Muscle of arm (tissue), 14 donors: ENCODE data around the gene ADPRH. TPM values are rescaled to one million over a fixed set of nuclear protein-coding genes. Genes with fewer than 3 reads are reported as not detected.
"Not testable (repeated sequence)": the region's sequence is repeated elsewhere in the genome, so short reads cannot be mapped to it uniquely, and the experiment has no call there.

Source experiments
- DNase-seq: peaks from one replicate; pipeline ENCODE4 v3.0.0-alpha.2; 2013
- long read RNA-seq, 11 donors: transcript quantifications; one replicate each; lab custom pipeline, GENCODE V29; 2026
- polyA plus RNA-seq, 12 donors: library from polyadenylated mRNA; unstranded; fragments of 120-200 nt; gene quantifications; one replicate each; pipeline ENCODE4 v1.2.1, GENCODE V29; 2013; ENCODE audit not compliant: insufficient read length in 12 of 12

ADPRH gene
- 10 to 100 TPM in 2 of 12 donors, 1 to 10 TPM in 9, not detected in 1; 5.5 to 10.6 (median 8.5) TPM for polyA plus RNA-seq
- long read RNA-seq, donor 1: 0 reads
- long read RNA-seq, donor 2, partial matches to known transcripts: 0 of 2 reads
- long read RNA-seq, donor 2, other reads (novel, unspliced or antisense): 0 of 2 reads
- long read RNA-seq, donor 3: 0 reads
- long read RNA-seq, donor 4: 0 reads
- long read RNA-seq, donor 5, partial matches to known transcripts: 0 of 2 reads
- long read RNA-seq, donor 5, other reads (novel, unspliced or antisense): 0 of 2 reads
- long read RNA-seq, donor 6: 0 reads
- long read RNA-seq, donor 7: 0 reads
- long read RNA-seq, donor 8, partial matches to known transcripts: 0 of 1 reads
- long read RNA-seq, donor 8, other reads (novel, unspliced or antisense): 0 of 1 reads
- long read RNA-seq, donor 9, partial matches to known transcripts: 0 of 2 reads
- long read RNA-seq, donor 9, other reads (novel, unspliced or antisense): 0 of 2 reads
- long read RNA-seq, donor 10, partial matches to known transcripts: 0 of 2 reads
- long read RNA-seq, donor 10, other reads (novel, unspliced or antisense): 0 of 2 reads
- long read RNA-seq, donor 11, partial matches to known transcripts: 0 of 2 reads
- long read RNA-seq, donor 11, other reads (novel, unspliced or antisense): 0 of 2 reads

DNA sequence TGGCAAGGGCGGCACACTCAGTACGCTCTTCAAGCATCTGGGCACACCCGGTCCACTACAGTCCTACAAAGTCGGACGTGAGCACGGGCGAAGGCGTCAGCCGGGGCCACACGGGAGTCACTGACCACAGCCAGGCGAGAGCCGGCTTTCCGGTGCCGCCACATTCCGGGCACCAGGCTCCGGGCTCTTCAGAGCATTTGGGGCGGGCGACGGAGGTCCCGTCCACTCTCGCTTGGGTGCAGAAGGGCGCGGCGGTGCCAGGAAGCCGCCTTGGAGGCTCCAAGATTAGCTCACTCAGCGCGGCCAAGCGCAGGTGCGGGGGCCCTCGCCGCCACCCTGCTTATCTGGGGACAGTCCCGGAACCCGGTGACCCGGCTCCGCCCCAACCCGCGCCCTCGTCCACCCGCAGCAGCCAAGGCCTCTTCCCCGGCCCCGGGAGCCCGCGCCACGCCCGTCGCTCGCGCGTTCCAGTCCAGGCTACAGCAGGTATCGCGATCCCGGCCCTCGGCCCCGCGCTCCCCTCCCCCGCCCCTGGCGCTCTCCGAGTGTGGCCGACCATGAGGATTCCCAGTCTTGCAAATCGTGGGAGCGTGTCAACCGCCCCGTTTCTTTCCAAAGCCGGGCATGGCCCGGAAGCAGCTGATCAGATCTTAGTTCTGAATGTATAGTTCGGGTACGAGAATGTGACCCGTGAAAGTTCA is at the start of gene ADPRH:
ADPRH (plus strand) TSS at position 127 of the 701 bp plus-strand sequence. CDS start 2,678 bp downstream, outside the sequence.
- peak; percentile 82 for DNase-seq

DNA sequence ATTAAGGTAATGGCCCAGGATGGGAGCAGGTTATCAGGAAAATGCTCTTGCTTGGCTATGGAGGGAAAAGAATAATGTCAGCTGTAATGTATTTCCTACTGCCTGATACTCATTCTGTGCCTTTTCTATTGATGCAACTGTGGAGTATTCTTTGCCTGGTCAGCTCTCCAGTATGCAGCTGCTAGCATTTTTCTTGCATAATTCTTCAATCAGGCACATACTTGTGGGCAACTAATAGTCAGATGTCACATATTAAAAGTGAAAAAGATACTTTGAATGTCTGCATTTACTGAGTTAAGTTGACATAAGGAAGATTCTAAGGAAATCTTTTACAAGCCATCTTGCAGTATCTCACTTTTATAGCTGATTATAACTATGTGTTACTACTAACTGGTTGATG is 49.4 kb upstream of the ADPRH start:
- no peak for DNase-seq

DNA sequence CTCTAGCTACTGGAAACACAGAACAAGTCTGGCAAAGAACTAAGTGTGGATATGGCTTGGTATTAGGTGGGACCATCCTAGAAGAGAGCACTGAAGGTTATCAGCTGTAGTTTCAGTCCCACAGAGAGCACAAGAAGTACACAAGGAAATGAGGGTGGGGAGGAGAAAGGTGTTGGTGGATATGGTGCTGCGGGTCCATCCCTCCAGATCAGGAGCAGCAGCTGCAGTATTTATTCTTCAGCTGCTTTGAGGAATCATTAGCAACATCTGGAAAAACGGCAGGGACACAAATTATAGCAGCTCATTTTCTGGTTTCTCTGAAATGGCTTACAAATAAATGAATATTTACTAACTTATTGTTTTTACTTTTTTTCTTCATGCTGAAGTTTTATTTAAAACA is 48.8 kb upstream of the ADPRH start:
- DNase-seq: no peak

DNA sequence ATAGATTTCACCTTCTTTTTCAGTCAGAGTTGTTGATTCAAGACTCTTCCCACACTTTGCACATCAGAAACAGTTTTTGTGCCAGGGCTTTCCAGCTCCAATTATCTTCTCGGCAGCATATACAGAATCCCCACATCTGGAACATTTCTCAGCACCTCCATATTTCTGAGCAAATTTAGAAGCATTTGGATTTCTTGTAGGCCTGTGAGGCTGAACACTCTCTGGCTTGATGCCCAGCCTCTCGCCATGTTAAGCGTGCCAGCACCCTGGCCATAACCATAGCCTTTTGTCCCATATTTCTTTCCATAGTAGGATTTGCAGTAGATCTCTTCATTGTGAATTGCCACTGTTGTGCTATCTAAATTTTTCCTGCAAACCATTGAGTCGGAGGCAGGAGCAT is 48.1 kb upstream of the ADPRH start:
- DNase-seq: no peak

DNA sequence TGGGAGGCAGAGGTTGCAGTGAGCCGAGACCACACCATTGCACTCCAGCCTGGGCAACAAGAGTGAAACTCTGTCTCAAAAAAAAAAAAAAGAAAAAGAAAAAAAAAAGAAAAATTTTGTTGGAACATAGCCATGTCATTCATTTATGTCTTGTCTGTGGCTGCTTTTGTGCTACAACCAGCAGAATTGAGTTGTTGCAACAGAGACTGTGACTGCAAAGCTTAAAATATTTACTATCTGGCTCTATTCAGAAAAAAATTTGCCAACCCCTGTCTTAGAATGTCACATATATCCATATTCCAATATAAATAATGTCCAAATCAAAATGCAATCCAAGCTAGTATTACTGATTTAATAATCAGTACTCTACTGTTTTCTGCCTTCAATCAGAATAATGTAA is 45.0 kb upstream of the ADPRH start:
- DNase-seq: no peak

DNA sequence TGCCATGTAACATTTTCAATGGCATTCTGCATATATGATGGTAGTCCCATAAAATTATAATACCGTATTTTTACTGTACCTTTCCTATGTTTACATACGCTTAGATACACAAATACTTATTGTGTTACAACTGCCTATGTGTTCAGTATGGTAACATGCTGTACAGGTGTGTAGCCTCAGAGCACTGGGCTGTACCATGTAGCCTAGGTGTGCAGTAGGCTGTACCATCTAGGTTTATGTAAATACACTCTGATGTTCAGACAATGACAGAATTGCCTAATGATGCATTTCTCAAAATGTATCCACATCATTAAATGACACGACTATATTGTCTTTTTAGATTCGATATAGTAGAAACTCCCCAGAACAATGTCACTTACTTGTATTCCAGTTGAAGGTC is 42.5 kb upstream of the ADPRH start:
- DNase-seq: no peak

DNA sequence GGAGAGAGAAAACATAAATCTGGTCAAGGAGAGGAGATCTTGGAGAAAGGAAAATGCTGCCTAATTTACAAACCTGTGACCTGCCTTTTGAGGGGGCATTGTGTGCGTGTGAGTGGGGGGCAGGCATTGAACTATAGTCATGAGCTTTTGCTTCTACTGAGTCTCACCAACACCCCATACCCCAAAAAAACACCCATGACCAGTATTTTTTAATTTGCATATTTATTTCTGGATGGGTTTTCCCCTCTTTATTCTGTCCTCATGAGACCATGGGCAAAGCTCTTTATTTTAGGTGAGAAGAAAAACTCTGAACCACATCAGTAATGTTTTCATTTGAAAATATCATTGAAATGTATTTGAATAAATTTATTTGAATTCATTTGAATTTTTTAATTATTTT is 40.5 kb upstream of the ADPRH start:
- no peak for DNase-seq

DNA sequence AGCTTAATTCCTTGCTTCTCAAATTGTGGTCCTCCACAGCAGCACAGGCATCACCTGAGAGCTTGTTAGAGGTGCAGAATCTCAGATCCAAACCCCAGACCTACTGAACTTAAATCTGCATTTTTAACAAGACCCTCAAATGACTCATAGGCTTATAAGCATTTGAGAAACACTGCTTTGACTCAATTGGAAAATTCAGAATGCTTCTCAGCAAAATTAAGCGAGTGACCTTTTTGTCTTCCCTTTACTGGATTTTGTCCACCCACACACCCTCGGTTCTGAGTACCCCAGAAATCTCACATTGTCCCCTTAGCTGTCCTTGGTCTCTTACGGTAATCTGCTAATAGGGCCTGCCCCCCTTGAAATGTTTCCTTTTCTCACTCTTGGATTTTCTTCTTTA is 37.7 kb upstream of the ADPRH start:
- no peak for DNase-seq

DNA sequence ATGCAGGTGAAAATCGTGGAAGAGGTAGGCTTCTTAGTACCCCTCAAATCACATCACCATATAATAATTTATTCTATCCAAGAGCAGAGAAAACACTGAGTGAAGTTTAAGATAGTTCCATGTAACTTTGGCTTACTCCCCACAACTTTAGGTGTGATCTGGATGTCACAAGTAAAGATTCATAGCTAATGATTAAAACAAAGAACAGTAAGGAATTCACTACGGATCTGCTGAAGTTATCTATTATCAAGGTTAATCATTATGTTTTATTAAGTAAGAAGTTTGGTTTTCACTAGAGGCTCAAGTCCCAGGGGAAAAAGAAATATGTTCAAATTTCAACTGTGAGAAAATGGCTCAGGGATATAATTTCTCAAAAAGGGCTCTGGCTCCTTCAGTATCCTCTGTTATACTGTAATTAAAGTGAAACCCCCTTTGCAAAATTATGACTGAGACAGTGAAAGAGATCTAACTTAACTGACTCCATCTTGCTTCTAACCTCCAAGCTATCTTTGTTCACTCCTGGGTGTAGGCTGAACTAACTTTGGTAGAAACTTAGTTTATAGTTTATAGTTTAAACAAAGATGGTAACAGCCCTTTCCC is 37.0 kb upstream of the ADPRH start:
- DNase-seq: no peak

DNA sequence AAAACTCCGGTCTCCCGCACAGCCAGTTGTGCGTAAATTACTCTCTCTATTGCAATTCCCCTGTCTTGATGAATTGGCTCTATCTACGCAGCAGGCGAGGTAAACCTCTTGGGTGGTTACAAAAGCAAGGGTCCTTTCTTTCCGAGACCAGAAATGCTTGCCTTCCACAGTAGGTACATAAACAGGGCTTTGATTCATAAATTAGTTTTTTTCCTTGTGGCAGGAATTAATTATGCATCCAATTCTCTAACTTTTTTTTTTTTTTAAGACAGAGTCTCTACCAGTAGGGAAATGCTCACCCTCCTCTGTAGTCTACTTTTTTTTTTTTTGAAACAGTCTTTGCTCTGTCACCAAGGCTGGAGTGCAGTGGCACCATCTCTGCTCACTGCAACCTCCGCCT is 36.1 kb upstream of the ADPRH start:
- DNase-seq: no peak

DNA sequence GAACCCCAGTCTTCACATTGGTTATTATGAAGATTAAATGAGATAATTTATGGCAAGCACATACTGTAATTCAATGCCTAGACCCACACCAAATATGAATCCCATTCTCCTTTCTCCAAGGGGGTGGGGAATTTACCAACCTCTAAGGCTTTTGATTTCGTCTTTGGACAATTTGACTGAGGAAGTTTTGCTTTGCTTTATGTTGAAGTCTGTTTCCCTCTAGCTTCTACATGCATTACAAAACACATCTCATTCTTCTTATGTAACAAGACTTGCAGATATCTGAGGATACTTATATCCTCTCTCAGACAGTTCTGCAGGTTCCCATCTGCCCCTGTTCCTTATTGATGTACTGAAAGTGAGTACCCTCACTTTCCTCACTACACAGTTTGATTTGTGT is 32.1 kb upstream of the ADPRH start:
- no peak for DNase-seq

DNA sequence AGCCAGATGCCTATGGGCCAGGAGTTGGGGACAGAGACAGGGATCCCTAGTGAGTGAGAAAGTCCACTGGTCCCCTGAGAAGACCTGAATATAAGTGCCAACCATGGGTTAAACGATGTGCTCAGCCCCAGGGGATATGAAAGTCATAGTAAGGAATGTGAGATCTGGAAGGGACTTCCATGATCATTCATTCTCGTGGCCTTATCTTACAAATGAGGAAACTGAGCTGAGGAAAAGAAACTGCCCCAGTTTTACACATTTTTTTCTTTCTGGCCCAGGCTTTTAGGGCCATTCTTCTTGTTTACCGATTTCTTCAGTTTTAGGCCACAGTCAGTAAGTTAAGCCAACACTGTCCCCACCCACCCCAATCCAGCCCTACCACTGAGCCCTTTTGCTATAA is 31.0 kb upstream of the ADPRH start:
- DNase-seq: no peak

DNA sequence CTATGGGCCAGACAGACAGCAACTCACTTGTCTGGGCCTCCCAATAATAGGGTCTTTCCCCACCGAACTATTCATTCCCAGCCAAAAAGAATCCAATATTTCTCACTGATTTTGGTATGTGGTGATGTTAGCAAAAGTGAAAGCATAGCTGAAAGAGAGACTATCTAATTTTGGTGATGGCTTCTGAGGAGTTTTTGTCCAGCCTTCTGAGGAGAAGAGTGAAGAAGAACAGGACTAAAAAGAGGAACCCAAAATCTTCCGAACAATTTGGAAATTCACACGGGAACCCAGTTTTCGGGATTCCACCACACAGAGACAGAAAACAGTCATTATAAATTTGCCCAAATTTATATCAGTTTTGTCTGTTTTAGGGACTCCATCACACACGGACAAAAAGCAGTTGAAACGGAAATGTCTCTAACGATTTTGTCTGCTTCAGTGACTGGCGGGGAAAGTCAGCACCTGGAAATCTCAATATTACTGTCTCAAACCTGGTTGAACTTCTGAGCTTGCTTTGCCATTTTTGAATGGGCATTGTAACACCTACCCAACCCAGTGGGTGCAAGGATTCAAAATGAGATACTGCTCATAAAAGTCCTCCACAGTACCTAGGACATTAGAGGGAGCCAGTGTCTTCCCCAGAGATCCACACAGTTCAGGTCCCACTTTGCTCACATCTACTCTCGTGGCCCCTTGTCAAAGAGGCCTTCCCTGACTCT is 28.9 kb upstream of the ADPRH start:
- DNase-seq: no peak

DNA sequence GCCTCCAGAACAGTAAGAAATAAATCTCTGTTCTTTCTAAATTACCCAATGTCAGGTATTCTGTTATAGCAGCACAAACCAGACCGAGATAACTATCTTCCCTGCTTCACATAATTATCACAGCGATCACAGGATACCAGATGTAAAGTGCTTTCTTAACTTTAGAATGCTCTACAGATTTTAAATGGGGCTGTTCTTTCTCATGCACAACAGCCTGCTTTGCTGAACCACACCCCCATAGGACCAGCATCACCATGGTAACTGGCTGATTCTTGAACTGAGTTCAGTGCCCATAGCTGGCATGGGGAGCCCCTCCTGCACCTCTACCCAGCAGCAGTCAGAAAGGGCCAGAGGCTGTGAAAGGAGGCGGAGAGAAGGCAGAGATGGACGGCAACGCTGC is 27.7 kb upstream of the ADPRH start:
- no peak for DNase-seq

DNA sequence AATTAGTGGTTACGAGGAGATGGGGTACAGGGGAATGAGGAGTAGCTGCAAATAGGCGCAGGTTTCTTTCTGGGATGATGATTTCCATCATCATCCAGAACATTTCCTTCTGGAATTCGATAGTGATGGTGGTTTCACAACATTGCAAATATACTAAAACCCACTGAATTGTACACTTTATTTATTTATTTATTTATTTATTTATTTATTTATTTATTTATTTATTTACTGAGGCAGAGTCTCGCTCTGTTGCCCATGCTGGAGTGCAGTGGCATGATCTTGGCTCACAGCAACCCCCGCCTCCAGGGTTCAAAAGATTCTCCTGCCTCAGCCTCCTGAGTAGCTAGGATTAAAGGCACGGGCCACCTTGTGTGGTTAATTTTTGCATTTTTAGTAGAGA is 26.4 kb upstream of the ADPRH start:
- not testable (repeated sequence) for DNase-seq

DNA sequence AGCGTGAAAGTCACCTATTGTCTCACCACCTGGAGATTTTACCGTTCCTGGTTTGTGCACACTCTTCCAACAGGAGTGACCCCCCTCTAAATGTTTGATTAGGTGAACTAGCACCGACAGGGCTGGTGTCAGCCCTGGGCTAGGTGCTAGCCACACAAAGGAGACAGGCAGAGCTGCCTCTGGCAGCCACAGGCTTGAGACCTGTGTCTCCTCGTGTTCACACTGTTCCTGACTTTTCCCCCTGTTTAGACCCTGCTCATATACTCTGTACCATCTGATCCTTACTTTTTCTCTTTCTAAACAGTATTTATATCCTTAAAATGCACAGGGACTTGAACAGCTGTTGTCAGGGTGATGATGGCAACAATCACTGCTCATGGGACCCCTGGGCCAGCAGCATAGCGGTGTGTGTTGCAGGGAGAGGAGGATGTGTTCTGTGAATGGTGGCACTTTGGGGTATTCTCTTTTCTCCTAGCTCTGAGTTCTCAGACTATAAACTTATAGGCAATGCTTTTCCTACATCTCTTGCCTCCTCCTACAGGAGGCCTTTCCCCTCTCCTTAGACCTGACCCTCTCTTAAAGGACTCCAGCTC is 25.4 kb upstream of the ADPRH start:
- no peak for DNase-seq

DNA sequence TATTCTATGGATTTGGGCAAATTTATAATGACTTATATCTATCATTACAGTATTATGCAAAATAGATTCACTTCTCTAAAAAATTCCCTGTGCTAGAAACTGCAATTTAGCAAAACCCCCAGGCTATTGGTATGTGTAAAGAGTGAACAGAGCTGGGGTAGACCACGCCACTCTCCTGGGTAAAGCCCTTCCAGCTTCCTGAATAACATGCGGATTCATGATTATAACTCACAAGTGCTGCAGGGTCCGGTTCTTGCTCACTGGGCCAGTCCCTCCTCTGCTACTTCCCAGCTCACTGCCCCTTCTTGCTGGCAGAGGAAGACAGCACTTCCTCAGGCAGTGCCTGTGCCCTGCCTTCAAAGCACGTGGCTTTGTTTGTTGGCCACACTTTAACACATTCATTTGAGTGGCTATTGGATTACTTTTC is 24.0 kb upstream of the ADPRH start:
- DNase-seq: no peak

DNA sequence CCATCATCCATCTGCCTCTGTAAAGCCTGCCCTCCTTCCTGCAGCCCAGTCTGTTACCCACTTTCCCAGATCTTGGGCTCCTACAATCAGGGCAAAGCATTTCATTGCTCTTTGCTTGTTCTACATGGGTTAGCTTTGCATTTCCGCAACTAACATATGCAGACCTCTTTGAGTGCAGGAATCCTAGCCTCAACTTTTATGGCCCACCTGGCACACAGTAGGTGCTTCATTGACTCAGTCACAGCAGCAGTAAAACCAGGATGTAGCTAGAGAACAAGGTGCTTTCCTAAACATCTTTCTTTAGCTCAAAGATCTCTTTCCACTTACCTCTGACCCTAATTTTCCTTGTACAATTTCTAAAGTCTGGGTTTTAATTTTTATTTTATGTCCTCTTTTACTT is 23.4 kb upstream of the ADPRH start:
- no peak for DNase-seq

DNA sequence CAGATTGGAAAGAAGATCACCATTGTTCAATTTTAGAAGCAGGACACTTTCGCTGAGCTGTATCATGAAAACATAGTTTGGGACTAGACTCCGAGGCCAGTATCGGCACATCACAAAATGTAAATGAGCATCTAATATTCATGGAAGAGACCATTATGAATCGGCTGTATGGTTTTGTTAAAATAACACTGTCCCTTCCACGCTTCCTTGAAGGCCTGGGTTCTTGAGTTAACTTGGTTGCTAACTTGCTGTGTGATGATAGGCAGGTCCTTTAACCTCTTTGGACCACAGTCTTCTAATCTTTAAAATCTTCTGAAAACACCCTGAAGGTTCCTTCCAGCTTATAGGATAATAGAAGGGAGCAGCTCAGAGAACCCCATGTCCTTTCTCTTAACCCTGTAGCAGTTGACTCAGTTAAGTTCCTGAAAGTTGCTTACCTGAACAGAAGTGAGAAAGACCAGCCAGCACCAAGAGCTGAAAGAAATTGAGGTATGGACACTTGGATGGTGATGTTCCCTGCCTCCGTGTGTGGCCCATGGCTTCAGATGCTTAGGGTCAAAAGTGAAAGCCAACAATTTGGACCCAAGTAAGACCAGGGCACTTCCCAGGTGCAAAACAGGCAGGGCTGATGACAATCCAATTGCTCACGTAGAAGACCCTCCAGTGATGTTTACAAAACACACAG is 22.0 kb upstream of the ADPRH start:
- no peak for DNase-seq

DNA sequence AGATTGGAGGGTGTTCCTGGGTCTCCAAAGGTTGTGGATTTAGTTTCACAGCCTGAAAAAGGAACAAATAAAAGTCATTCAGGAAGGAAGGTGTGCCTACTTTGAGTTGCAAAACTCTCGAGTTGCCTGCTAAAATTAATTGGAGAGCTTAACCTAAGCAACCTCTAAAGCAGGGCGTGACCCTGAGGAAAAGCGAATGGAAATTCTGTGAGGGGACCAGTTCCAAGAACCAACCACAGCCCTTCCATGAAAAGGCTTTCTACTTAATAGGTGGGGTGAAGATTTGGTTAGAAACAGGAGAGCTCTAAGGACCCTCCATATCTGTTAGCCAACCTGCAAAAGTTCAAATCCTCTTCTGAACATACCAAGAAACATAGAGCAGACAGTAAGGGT is 21.4 kb upstream of the ADPRH start:
- DNase-seq: no peak
